ENCODE data around the gene MTA3. TPM values are rescaled to one million over a fixed set of nuclear protein-coding genes. Genes with fewer than 3 reads are reported as not detected.
"Not testable (repeated sequence)": the region's sequence is repeated elsewhere in the genome, so short reads cannot be mapped to it uniquely, and the experiment has no call there.

The MTA3 gene
- total and polyA plus RNA-seq, 9 of the 15 experiments (the other 6 are each of a cell fraction or from before 2014, with no cell fraction given): 12.4 to 39.6 (median 23.5) TPM

DNA sequence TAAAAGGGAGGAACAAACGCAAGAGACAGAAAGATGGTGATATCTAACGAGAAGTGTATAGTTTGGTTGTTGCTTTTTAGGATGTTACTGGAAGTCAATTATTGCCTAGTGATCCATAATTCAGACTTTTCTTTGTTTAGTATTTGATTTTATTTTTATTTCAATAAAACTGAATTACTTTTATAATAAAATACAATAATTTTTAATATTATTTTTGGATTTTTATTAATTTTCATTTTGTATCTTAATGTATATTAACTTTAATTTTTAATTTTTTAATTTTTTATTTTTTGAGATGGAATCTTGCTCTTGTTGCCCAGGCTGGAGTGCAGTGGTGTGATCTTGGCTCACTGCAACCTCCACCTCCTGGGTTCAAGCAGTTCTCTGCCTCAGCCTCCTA lies 55.6 kb downstream of the MTA3 start (continued):
- TF ChIP-seq, protein P1, sequence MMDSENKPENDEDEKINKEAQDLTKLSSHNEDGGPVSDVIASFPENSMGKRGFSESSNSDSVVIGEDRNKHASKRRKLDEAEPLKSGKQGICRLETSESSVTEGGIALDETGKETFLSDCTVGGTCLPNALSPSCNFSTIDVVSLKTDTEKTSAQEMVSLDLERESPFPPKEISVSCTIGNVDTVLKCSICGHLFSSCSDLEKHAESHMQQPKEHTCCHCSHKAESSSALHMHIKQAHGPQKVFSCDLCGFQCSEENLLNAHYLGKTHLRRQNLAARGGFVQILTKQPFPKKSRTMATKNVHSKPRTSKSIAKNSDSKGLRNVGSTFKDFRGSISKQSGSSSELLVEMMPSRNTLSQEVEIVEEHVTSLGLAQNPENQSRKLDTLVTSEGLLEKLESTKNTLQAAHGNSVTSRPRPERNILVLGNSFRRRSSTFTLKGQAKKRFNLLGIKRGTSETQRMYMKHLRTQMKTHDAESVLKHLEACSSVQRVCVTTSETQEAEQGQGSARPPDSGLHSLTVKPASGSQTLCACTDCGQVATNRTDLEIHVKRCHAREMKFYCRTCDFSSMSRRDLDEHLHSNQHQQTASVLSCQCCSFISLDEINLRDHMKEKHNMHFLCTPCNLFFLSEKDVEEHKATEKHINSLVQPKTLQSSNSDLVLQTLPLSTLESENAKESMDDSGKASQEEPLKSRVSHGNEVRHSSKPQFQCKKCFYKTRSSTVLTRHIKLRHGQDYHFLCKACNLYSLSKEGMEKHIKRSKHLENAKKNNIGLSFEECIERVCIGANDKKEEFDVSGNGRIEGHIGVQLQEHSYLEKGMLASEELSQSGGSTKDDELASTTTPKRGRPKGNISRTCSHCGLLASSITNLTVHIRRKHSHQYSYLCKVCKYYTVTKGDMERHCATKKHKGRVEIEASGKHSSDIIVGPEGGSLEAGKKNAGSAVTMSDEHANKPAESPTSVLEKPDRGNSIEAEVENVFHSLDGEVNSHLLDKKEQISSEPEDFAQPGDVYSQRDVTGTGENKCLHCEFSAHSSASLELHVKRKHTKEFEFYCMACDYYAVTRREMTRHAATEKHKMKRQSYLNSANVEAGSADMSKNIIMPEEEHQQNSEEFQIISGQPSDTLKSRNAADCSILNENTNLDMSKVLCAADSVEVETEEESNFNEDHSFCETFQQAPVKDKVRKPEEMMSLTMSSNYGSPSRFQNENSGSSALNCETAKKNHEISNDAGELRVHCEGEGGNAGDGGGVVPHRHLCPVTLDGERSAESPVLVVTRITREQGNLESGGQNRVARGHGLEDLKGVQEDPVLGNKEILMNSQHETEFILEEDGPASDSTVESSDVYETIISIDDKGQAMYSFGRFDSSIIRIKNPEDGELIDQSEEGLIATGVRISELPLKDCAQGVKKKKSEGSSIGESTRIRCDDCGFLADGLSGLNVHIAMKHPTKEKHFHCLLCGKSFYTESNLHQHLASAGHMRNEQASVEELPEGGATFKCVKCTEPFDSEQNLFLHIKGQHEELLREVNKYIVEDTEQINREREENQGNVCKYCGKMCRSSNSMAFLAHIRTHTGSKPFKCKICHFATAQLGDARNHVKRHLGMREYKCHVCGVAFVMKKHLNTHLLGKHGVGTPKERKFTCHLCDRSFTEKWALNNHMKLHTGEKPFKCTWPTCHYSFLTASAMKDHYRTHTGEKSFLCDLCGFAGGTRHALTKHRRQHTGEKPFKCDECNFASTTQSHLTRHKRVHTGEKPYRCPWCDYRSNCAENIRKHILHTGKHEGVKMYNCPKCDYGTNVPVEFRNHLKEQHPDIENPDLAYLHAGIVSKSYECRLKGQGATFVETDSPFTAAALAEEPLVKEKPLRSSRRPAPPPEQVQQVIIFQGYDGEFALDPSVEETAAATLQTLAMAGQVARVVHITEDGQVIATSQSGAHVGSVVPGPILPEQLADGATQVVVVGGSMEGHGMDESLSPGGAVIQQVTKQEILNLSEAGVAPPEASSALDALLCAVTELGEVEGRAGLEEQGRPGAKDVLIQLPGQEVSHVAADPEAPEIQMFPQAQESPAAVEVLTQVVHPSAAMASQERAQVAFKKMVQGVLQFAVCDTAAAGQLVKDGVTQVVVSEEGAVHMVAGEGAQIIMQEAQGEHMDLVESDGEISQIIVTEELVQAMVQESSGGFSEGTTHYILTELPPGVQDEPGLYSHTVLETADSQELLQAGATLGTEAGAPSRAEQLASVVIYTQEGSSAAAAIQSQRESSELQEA (IDR thresholded peaks at IDR 0.05; ENCODE audit: low read depth): no peak
- TF ChIP-seq POLR2AphosphoS2 (IDR thresholded peaks at IDR 0.05; ENCODE audit: low read length) (no peak), RNF2 (IDR thresholded peaks at IDR 0.05) (no peak), BRD4 (IDR thresholded peaks at IDR 0.05) (no peak), NCOA1 (IDR thresholded peaks at IDR 0.05; ENCODE audit: low read depth) (no peak), E2F3 (CRISPR knock-in tag; IDR thresholded peaks at IDR 0.05) (no peak)
- TF ChIP-seq, protein P2, sequence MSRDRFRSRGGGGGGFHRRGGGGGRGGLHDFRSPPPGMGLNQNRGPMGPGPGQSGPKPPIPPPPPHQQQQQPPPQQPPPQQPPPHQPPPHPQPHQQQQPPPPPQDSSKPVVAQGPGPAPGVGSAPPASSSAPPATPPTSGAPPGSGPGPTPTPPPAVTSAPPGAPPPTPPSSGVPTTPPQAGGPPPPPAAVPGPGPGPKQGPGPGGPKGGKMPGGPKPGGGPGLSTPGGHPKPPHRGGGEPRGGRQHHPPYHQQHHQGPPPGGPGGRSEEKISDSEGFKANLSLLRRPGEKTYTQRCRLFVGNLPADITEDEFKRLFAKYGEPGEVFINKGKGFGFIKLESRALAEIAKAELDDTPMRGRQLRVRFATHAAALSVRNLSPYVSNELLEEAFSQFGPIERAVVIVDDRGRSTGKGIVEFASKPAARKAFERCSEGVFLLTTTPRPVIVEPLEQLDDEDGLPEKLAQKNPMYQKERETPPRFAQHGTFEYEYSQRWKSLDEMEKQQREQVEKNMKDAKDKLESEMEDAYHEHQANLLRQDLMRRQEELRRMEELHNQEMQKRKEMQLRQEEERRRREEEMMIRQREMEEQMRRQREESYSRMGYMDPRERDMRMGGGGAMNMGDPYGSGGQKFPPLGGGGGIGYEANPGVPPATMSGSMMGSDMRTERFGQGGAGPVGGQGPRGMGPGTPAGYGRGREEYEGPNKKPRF (IDR thresholded peaks at IDR 0.05; ENCODE audit: low read depth, low read length): no peak
- TF ChIP-seq, protein P3, sequence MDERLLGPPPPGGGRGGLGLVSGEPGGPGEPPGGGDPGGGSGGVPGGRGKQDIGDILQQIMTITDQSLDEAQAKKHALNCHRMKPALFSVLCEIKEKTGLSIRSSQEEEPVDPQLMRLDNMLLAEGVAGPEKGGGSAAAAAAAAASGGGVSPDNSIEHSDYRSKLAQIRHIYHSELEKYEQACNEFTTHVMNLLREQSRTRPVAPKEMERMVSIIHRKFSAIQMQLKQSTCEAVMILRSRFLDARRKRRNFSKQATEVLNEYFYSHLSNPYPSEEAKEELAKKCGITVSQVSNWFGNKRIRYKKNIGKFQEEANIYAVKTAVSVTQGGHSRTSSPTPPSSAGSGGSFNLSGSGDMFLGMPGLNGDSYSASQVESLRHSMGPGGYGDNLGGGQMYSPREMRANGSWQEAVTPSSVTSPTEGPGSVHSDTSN (CRISPR knock-in tag; IDR thresholded peaks at IDR 0.05; ENCODE audit: low read depth): no peak
- TF ChIP-seq, protein P3 (tag; conservative IDR thresholded peaks at IDR 0.05; ENCODE audit: low read depth): no peak

DNA sequence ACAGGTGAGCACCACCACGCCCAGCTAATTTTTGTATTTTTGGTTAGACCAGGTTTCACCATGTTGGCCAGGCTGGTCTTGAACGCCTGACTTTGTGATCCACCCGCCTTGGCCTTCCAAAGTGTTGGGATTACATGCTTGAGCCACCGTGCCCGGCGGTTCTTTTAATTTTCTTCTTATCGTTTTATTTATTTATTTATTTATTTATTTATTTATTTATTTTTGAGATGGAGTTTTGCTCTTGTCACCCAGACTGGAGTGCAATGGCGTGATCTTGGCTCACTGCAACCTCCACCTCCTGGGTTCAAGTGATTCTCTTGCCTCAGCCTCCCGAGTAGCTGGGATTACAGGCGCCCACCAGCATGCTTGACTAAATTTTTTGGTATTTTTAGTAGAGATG lies 59.6 kb downstream of the MTA3 start:
- not testable (repeated sequence) for H3K4me1 ChIP-seq (replicated peaks in 1 of 2; ENCODE audit: control insufficient read depth in 2 of 2, insufficient read depth in 2 of 2, low read length in 2 of 2)

More for the DNA sequence above, 59.6 kb downstream of the MTA3 start:
- BruUV-seq (replicated peaks); intact Hi-C loops (cut with micrococcal nuclease); H3K27me3 ChIP-seq (ENCODE audit: control insufficient read depth in 2 of 2, insufficient read depth in 2 of 2, low read length in 2 of 2); H3K27ac ChIP-seq (ENCODE audit: extremely low read depth, low read depth, low read length); H3K9ac ChIP-seq (ENCODE audit: insufficient read depth in 1 of 2, low read depth in 2 of 2, low read length in 2 of 2); ATAC-seq; H3K4me3 ChIP-seq; H3K9me1 ChIP-seq (ENCODE audit: control insufficient read depth, insufficient read depth, low read length); H3K4me2 ChIP-seq (ENCODE audit: insufficient read depth, low read length); H3K79me2 ChIP-seq (ENCODE audit: control insufficient read depth, insufficient read depth, low read length); H2AFZ ChIP-seq (ENCODE audit: low read depth, low read length); FAIRE-seq; H3K9me3 ChIP-seq (replicated peaks; ENCODE audit: control insufficient read depth, insufficient read depth, low read depth, low read length); H3K36me3 ChIP-seq (ENCODE audit: control insufficient read depth, insufficient read depth, low read length); CTCF ChIA-PET (ENCODE audit: low intra/inter-chr PET ratio); POLR2A ChIA-PET; H4K20me1 ChIP-seq (replicated peaks; ENCODE audit: control insufficient read depth, insufficient read depth, low read length); DNase-seq (ENCODE audit: extremely low read depth in 1 of 4, low spot score in 3 of 4); in situ Hi-C loops (cut with MboI): not testable (repeated sequence)
- WGBS (ENCODE audit: insufficient coverage, low coverage, missing lambda C conversion rate): 87% methylated on average over 10 of the region's 10 CpGs

All from K562 (cell line).